Measurements from ENCODE around the gene AMOTL1.
"Not testable (repeated sequence)": the region's sequence is repeated elsewhere in the genome, so short reads cannot be mapped to it uniquely, and the experiment has no call there.

AMOTL1 gene

GRCh38 chr11:94897330-94897768 lies 129.2 kb downstream of the AMOTL1 start:
- peak; percentile 89 for TF ChIP-seq CTCF (IDR thresholded peaks at IDR 0.05; ENCODE audit: low read depth, low read length)
- DNase-seq (ENCODE audit: extremely low read depth, low read depth): no peak

- TF ChIP-seq CTCF (IDR thresholded peaks at IDR 0.05; ENCODE audit: low read depth, low read length): no peak
- no peak for DNase-seq (ENCODE audit: extremely low read depth, low read depth)
These were observed 139.1 kb downstream of the AMOTL1 start for GRCh38 chr11:94907226-94907625.

GRCh38 chr11:94909371-94909820 lies 141.2 kb downstream of the AMOTL1 start:
- TF ChIP-seq CTCF (IDR thresholded peaks at IDR 0.05; ENCODE audit: low read depth, low read length): no peak
- no peak for DNase-seq (ENCODE audit: extremely low read depth, low read depth)

GRCh38 chr11:94910270-94910669 lies 142.1 kb downstream of the AMOTL1 start:
- DNase-seq (ENCODE audit: extremely low read depth, low read depth): no peak
- no peak for TF ChIP-seq CTCF (IDR thresholded peaks at IDR 0.05; ENCODE audit: low read depth, low read length)

- TF ChIP-seq CTCF (IDR thresholded peaks at IDR 0.05; ENCODE audit: low read depth, low read length): no peak
- peak; percentile 69 for DNase-seq (ENCODE audit: extremely low read depth, low read depth)
These were observed 142.6 kb downstream of the AMOTL1 start for GRCh38 chr11:94910779-94911178.

- no peak for TF ChIP-seq CTCF (IDR thresholded peaks at IDR 0.05; ENCODE audit: low read depth, low read length)
- DNase-seq (ENCODE audit: extremely low read depth, low read depth): no peak
These were observed 144.7 kb downstream of the AMOTL1 start for GRCh38 chr11:94912806-94913205.

GRCh38 chr11:94913718-94914394 lies 145.7 kb downstream of the AMOTL1 start:
- DNase-seq (ENCODE audit: extremely low read depth, low read depth): not testable (repeated sequence)

- no peak for TF ChIP-seq CTCF (IDR thresholded peaks at IDR 0.05; ENCODE audit: low read depth, low read length)
- no peak for DNase-seq (ENCODE audit: extremely low read depth, low read depth)
These were observed 152.2 kb downstream of the AMOTL1 start for GRCh38 chr11:94920311-94920710.

Measured in AG09319 (cell line).